Esophagus squamous epithelium (tissue), 5 donors: Measurements from ENCODE around the gene ZNF319. TPM values are rescaled to one million over a fixed set of nuclear protein-coding genes. Genes with fewer than 3 reads are reported as not detected.

Experiments
- DNase-seq: peaks from one replicate; lab custom pipeline; 2025; lab: John Stamatoyannopoulos, UW
- H3K27ac ChIP-seq, 4 donors: fragments of 200-600 bp; sonication (generic); one replicate each; pipeline ENCODE4 v1.5.1; 2016 to 2019; ENCODE audit warnings: mild to moderate bottlenecking in 1 of 4
- H3K27me3 ChIP-seq, 4 donors: fragments of 200-600 bp; sonication (generic); 1 replicate in 3 of 4; 2 replicates in 1 of 4; pipeline versions ENCODE4 v1.5.1 to v1.6.0; 2017 to 2021; ENCODE audit warnings: antibody characterized with exemption in 1 of 4
- H3K36me3 ChIP-seq, 3 donors: fragments of 200-600 bp; sonication (generic); one replicate each; pipeline ENCODE4 v1.5.1; 2016 to 2019
- H3K4me1 ChIP-seq, 3 donors: fragments of 200-600 bp; sonication (generic); one replicate each; pipeline ENCODE4 v1.5.1; 2017 to 2019
- H3K4me3 ChIP-seq, 4 donors: fragments of 200-600 bp; sonication (generic); 1 replicate in 3 of 4; 2 replicates in 1 of 4; pipeline ENCODE4 v1.5.1; 2016 to 2019; ENCODE audit warnings: mild to moderate bottlenecking in 2 of 4, moderate library complexity in 1 of 4
- H3K9me3 ChIP-seq, 3 donors: fragments of 200-600 bp; sonication (generic); one replicate each; pipeline ENCODE4 v1.5.1; 2016 to 2019
- POLR2A ChIP-seq, 4 donors: fragments of 450-650 bp; IDR thresholded peaks; one replicate each; pipeline ENCODE4 v1.6.1; 2017; ENCODE audit warnings: antibody characterized with exemption in 4 of 4, mild to moderate bottlenecking in 4 of 4, moderate library complexity in 3 of 4
- WGBS, 2 donors: methylation state at CpG; one replicate each; pipeline ENCODE4 v1.1.5; 2018; 5-methylcytosine and 5-hydroxymethylcytosine counted together
- intact Hi-C: fragments of 100-400 bp; cut with DNase I; formaldehyde crosslinking; loops from one replicate; pipeline ENCODE4 v1.15.0; 2022
- total RNA-seq, 4 donors: library from RNA; depleted of rRNA; stranded (reverse); fragments of >200 nt; gene quantifications; one replicate each; pipeline ENCODE4 v1.1.0, GENCODE V29; 2016
- TF ChIP-seq, protein P1 (sequence below), 6 experiments: fragments of 450-650 bp in 4 of 6; fragments of 200-600 bp in 2 of 6; sonication (generic) in 2 of 6; IDR thresholded peaks; one replicate each; pipeline ENCODE4 v1.5.1; 2016 to 2019; ENCODE audit warnings: antibody characterized with exemption in 6 of 6, mild to moderate bottlenecking in 4 of 6, moderate library complexity in 4 of 6
- donor health status: DM: yes; HTN: yes; CAD: no.

The ZNF319 gene
- total RNA-seq, 4 donors from 2014 or later: 1.5 to 5.1 (median 2.6) TPM

DNA sequence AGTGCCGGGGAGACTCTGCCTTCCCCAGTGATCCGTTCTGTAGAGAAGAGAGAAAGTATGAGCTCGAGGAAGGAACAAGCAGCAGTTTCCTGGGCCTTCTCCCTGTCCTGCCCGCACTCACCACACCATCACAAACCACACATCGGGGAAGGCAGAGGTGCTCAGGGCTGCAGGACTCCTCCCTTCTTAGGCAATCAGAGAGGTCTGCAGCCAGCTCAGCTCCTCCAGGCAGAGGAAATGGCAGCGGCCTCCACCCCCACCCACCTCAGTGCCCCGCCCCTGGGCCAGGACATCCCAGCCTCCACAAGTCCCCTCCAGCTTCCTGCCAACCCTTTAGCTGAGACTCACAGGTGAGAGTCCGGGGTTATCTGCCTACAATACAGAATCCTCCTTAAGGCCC lies 2.0 kb downstream of the ZNF319 start:
- no peak for DNase-seq
- Histone ChIP-seq H3K27me3 (no peaks in the 10 kb centered on the region), H3K36me3 (peaks cover 13 to 52% (median 20%) of the 10 kb centered on the region in 3 donors), H3K27ac (peak overlapping the region in 1 of 4 donors; percentile 40), H3K9me3 (no peaks in the 10 kb centered on the region), H3K4me1 (peaks cover 17 to 63% (median 31%) of the 10 kb centered on the region in 3 donors), H3K4me3 (peak overlapping the region in 1 of 4 donors; percentile 6)
- 44 to 67% methylated on average over 1 to 3 of the region's 8 CpGs for WGBS, 2 donors
- TF ChIP-seq POLR2A (IDR thresholded peaks at IDR 0.05): no peak
- TF ChIP-seq, protein P1, sequence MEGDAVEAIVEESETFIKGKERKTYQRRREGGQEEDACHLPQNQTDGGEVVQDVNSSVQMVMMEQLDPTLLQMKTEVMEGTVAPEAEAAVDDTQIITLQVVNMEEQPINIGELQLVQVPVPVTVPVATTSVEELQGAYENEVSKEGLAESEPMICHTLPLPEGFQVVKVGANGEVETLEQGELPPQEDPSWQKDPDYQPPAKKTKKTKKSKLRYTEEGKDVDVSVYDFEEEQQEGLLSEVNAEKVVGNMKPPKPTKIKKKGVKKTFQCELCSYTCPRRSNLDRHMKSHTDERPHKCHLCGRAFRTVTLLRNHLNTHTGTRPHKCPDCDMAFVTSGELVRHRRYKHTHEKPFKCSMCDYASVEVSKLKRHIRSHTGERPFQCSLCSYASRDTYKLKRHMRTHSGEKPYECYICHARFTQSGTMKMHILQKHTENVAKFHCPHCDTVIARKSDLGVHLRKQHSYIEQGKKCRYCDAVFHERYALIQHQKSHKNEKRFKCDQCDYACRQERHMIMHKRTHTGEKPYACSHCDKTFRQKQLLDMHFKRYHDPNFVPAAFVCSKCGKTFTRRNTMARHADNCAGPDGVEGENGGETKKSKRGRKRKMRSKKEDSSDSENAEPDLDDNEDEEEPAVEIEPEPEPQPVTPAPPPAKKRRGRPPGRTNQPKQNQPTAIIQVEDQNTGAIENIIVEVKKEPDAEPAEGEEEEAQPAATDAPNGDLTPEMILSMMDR (IDR thresholded peaks at IDR 0.05): no peak
- intact Hi-C loops: no loop called here

DNA sequence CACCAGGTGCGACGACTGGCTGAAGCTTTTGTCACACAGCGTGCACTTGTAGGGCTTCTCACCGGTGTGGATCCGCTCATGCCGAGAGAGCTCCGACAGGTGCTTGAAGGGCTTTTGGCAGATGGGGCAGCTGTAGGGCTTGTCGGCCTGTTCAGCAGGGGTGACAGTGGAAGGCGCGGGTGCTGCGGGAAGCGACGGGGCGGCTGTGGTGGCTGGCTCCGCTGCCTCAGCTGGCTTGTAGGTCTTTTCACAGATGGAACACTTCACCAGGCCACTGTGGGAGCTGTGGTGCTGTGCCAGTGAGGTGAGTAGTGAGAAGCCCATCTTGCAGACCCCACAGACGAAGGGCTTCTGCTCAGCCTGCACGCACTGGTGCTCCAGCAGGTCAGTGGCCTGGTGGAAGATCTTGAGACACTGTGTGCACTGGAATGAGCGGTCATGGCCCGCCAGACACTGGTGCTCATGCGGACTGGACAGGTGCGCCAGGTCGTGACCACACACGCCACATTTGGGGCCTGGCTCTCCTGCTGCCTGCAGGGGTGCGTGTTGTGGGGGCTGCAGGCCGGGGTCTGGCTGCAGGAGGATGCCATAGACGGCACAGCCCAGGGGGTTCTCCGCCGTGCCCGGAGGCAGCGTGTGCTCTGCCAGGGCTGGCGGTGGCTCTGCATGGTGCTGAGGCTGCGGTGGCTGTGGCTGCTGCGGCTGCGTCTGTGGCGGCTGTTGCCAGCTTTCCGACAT lies 2.8 kb downstream of the ZNF319 start:
- intact Hi-C loops: no loop called here
- 95 to 99% methylated on average over 7 to 15 of the region's 36 CpGs for WGBS, 2 donors

DNA sequence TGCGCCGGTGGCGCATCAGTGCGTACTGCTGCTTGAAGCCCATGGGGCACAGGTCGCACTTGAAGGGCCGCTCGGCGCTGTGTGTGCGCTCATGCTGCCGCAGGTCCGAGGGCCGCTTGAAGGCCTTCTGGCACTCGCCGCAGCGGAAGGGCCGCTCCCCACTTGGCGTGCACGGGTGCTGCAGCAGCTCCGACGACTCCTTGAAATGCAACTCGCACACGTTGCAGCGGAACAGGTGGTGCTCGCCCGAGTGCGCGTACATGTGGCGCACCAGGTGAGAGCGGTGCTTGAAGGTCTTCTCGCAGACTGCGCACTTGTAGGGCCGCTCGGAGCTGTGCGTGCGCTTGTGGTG lies 3.3 kb downstream of the ZNF319 start:
- no peak overlapping the region for H3K4me3 ChIP-seq
- H3K9me3 ChIP-seq: no peaks in the 10 kb centered on the region
- peaks cover 13 to 42% (median 20%) of the 10 kb centered on the region in 3 donors for H3K36me3 ChIP-seq
- H3K4me1 ChIP-seq: peaks cover 17 to 75% (median 36%) of the 10 kb centered on the region in 3 donors
- WGBS, 2 donors: 98 to 100% methylated on average over 2 to 14 of the region's 35 CpGs
- TF ChIP-seq, protein P1 (IDR thresholded peaks at IDR 0.05): no peak
- TF ChIP-seq POLR2A (IDR thresholded peaks at IDR 0.05): no peak
- intact Hi-C loops: no loop called here
- no peak for DNase-seq
- no peaks in the 10 kb centered on the region for H3K27me3 ChIP-seq
- H3K27ac ChIP-seq: no peak overlapping the region

More for the DNA sequence above, 2.8 kb downstream of the ZNF319 start:
- H3K9me3 ChIP-seq: no peaks in the 10 kb centered on the region
- H3K4me1 ChIP-seq: peaks cover 17 to 71% (median 36%) of the 10 kb centered on the region in 3 donors
- peaks cover 13 to 46% (median 20%) of the 10 kb centered on the region in 3 donors for H3K36me3 ChIP-seq
- H3K4me3 ChIP-seq: no peak overlapping the region
- DNase-seq: no peak
- H3K27me3 ChIP-seq: no peaks in the 10 kb centered on the region
- TF ChIP-seq, protein P1 (IDR thresholded peaks at IDR 0.05): no peak
- no peak for TF ChIP-seq POLR2A (IDR thresholded peaks at IDR 0.05)
- H3K27ac ChIP-seq: no peak overlapping the region

DNA sequence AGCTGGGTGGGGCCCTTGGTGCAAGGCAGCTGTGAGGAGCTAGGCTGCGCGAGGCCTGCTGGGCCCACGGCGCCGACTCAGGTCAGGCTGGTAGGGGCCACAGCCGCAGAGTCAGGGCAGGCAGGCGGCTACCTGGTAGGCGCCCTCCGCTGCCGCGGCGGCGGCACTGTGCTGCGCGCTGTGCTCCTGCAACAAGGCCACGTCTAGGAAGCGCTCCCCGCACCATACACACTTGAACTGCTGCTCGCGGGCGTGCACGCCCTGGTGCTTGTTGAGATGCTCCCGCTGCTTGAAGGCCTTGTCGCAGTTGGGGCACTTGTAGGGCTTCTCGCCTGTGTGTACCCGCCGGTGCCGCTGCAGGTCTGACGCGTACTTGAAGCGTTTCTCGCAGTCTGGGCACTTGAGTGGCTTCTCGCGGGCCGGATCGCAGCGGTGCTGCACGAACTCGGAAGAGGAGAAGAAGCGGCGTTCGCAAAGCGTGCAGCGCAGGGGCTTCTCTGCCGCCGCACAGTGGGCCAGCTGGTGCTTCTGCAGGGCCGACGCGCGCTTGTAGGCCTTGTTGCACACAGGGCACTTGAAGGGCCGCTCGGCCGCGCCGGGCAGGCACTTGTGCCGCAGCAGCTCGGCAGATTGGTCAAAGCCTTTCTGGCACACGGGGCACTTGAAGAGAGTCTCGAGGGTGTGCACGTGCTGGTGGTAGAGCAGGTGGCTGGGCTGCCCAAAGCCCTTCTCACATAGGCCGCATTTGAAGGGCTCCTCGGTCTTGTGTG lies 3.9 kb downstream of the ZNF319 start:
- Histone ChIP-seq H3K27me3 (no peaks in the 10 kb centered on the region), H3K27ac (no peak overlapping the region), H3K9me3 (no peaks in the 10 kb centered on the region), H3K4me3 (no peak overlapping the region), H3K36me3 (peaks cover 13 to 42% (median 20%) of the 10 kb centered on the region in 3 donors), H3K4me1 (peaks cover 17 to 70% (median 31%) of the 10 kb centered on the region in 3 donors)
- TF ChIP-seq POLR2A (IDR thresholded peaks at IDR 0.05): no peak
- TF ChIP-seq, protein P1 (IDR thresholded peaks at IDR 0.05): no peak
- no peak for DNase-seq
- 94 to 97% methylated on average over 6 to 44 of the region's 62 CpGs for WGBS, 2 donors
- intact Hi-C loops: no loop called here
